Ishikawa (cell line): Measurements from ENCODE around the gene NAA38.

Source experiments
- CEBPB ChIP-seq: IDR thresholded peaks from 2 replicates; pipeline ENCODE4 v1.6.1; 2012
- CREB1 ChIP-seq: IDR thresholded peaks from 2 replicates; pipeline ENCODE4 v1.6.1; 2012; ENCODE audit warnings: low read depth
- EP300 ChIP-seq: IDR thresholded peaks from 2 replicates; pipeline ENCODE4 v1.6.1; 2012; ENCODE audit warnings: borderline replicate concordance
- MAX ChIP-seq: IDR thresholded peaks from 2 replicates; pipeline ENCODE4 v1.6.1; 2012
- RAD21 ChIP-seq: IDR thresholded peaks from 2 replicates; pipeline ENCODE4 v1.6.1; 2012; ENCODE audit warnings: low read depth
- TCF12 ChIP-seq: IDR thresholded peaks from 2 replicates; pipeline ENCODE4 v1.6.1; 2012; ENCODE audit warnings: low read depth
- TEAD4 ChIP-seq: IDR thresholded peaks from 2 replicates; pipeline ENCODE4 v1.6.1; 2012
- USF1 ChIP-seq: IDR thresholded peaks from 2 replicates; pipeline ENCODE4 v1.6.1; 2012
- YY1 ChIP-seq: IDR thresholded peaks from 2 replicates; pipeline ENCODE4 v1.6.1; 2012; ENCODE audit warnings: low read depth
- ZBTB7A ChIP-seq: IDR thresholded peaks from 2 replicates; pipeline ENCODE4 v1.6.1; 2012; ENCODE audit warnings: low read depth

GRCh38 chr17:7823581-7824001 is 33.8 kb downstream of the NAA38 start:
- TF ChIP-seq TCF12, result no peak
- TF ChIP-seq USF1, result no peak
- TF ChIP-seq CEBPB, result no peak
- no peak for TF ChIP-seq MAX
- TF ChIP-seq ZBTB7A, result no peak
- TF ChIP-seq YY1, result no peak
- TF ChIP-seq EP300, result no peak
- TF ChIP-seq TEAD4, result no peak
- TF ChIP-seq RAD21, result no peak
- no peak for TF ChIP-seq CREB1
